GM23338 (cell line): ENCODE measurements around the gene ARHGAP42. TPM values are rescaled to one million over a fixed set of nuclear protein-coding genes. Genes with fewer than 3 reads are reported as not detected.

Experiments
- ATAC-seq: fragments of 200-7000 bp; cut with Tn5 transposase; 3 replicates; pipeline ENCODE4 v1.9.1; 2020
- DNase-seq: peaks from one replicate; pipeline ENCODE4 v3.0.0-alpha.2; 2015; ENCODE audit warnings: low spot score
- H2AFZ ChIP-seq: fragments of 200-600 bp; sonication (generic); 2 replicates; pipeline ENCODE4 v1.8.0; 2016; ENCODE audit warnings: antibody characterized with exemption, mild to moderate bottlenecking, moderate library complexity
- H3F3A ChIP-seq: fragments of 200-600 bp; sonication (generic); replicated peaks from 2 replicates; pipeline ENCODE4 v1.8.0; 2017; ENCODE audit warnings: antibody characterized with exemption, mixed run types, low read depth
- H3K27ac ChIP-seq: fragments of 200-600 bp; sonication (generic); 2 replicates; pipeline ENCODE4 v1.6.1; 2016; ENCODE audit warnings: low read depth
- H3K27me3 ChIP-seq: fragments of 200-600 bp; sonication (generic); 2 replicates; pipeline ENCODE4 v1.8.0; 2016; ENCODE audit warnings: mild to moderate bottlenecking, mixed run types, moderate library complexity; ENCODE audit not compliant: insufficient read depth
- H3K36me3 ChIP-seq: fragments of 200-600 bp; sonication (generic); 2 replicates; pipeline ENCODE4 v1.8.0; 2016; ENCODE audit warnings: mild to moderate bottlenecking; ENCODE audit not compliant: insufficient read depth
- H3K4me1 ChIP-seq: fragments of 200-600 bp; sonication (generic); 2 replicates; pipeline ENCODE4 v1.8.0; 2016; ENCODE audit warnings: mild to moderate bottlenecking, moderate library complexity; ENCODE audit not compliant: insufficient read depth
- H3K4me2 ChIP-seq: fragments of 200-600 bp; sonication (generic); 2 replicates; pipeline ENCODE4 v1.7.1; 2017; ENCODE audit warnings: mixed run types
- H3K4me3 ChIP-seq: fragments of 200-600 bp; sonication (generic); 2 replicates; pipeline ENCODE4 v1.6.1; 2016; ENCODE audit warnings: mixed run types
- H3K79me2 ChIP-seq: fragments of 200-600 bp; sonication (generic); replicated peaks from 2 replicates; pipeline ENCODE4 v1.8.0; 2017; ENCODE audit warnings: mild to moderate bottlenecking; ENCODE audit not compliant: insufficient read depth
- H3K9me2 ChIP-seq: fragments of 200-600 bp; sonication (generic); 2 replicates; pipeline ENCODE4 v1.8.0; 2017; ENCODE audit not compliant: insufficient read depth
- H4K20me1 ChIP-seq: fragments of 200-600 bp; sonication (generic); replicated peaks from 2 replicates; pipeline ENCODE4 v1.8.0; 2017; ENCODE audit warnings: mild to moderate bottlenecking; ENCODE audit not compliant: insufficient read depth
- H3K27ac Mint-ChIP-seq: 2 replicates; pipeline ENCODE4 v1.8.0; 2020; ENCODE audit warnings: inconsistent platforms, mild to moderate bottlenecking, moderate library complexity, mixed read lengths
- H3K27me3 Mint-ChIP-seq: 3 replicates; pipeline ENCODE4 v1.8.0; 2022; ENCODE audit warnings: low read depth, mild to moderate bottlenecking, moderate library complexity, mixed read lengths, inconsistent platforms; ENCODE audit not compliant: insufficient read depth, poor library complexity
- H3K36me3 Mint-ChIP-seq: 3 replicates; pipeline ENCODE4 v1.8.0; 2021; ENCODE audit warnings: low read depth, mild to moderate bottlenecking, inconsistent platforms, moderate library complexity, mixed read lengths
- H3K4me1 Mint-ChIP-seq: 3 replicates; pipeline ENCODE4 v1.8.0; 2020; ENCODE audit warnings: mild to moderate bottlenecking, inconsistent platforms, mixed read lengths
- H3K4me3 Mint-ChIP-seq: 3 replicates; pipeline ENCODE4 v1.8.0; 2021; ENCODE audit warnings: moderate library complexity, mild to moderate bottlenecking, inconsistent platforms, mixed read lengths
- H3K9me3 Mint-ChIP-seq: 3 replicates; pipeline ENCODE4 v1.8.0; 2020; ENCODE audit warnings: moderate library complexity, mild to moderate bottlenecking, inconsistent platforms, mixed read lengths
- CTCF ChIP-seq, 2 experiments: fragments of 200-600 bp in 1 of 2; sonication (generic) in 1 of 2; conservative IDR thresholded peaks; 2 replicates each; pipeline versions ENCODE4 v1.5.1 to v1.6.1; 2016 to 2017; ENCODE audit warnings: antibody characterized with exemption in 2 of 2, low read depth in 2 of 2, mild to moderate bottlenecking in 2 of 2, moderate library complexity in 1 of 2
- ETS1 ChIP-seq: IDR thresholded peaks from 2 replicates; pipeline ENCODE4 v1.6.1; 2016; ENCODE audit warnings: antibody characterized with exemption
- EZH2 ChIP-seq: fragments of 200-600 bp; sonication (generic); IDR thresholded peaks from one replicate; pipeline ENCODE4 v1.8.0; 2017; ENCODE audit warnings: antibody characterized with exemption, mild to moderate bottlenecking, low read depth; ENCODE audit not compliant: unreplicated experiment
- EZH2phosphoT487 ChIP-seq: fragments of 200-600 bp; sonication (generic); IDR thresholded peaks from one replicate; pipeline ENCODE4 v1.8.1; 2018; ENCODE audit warnings: antibody characterized with exemption; ENCODE audit not compliant: unreplicated experiment
- JUNB ChIP-seq: IDR thresholded peaks from one replicate; pipeline ENCODE4 v1.6.1; 2016; ENCODE audit warnings: antibody characterized with exemption; ENCODE audit not compliant: unreplicated experiment
- NANOG ChIP-seq: IDR thresholded peaks from 2 replicates; pipeline ENCODE4 v1.6.1; 2016; ENCODE audit warnings: antibody characterized with exemption, borderline replicate concordance
- POLR2AphosphoS5 ChIP-seq: IDR thresholded peaks from 2 replicates; pipeline ENCODE4 v1.6.1; 2016; ENCODE audit warnings: antibody characterized with exemption, low read depth
- REST ChIP-seq: IDR thresholded peaks from one replicate; pipeline ENCODE4 v1.6.1; 2018; ENCODE audit warnings: antibody characterized with exemption; ENCODE audit not compliant: unreplicated experiment
- ZNF114 ChIP-seq: fragments of 250-450 bp; sonication (Bioruptor Pico); IDR thresholded peaks from 2 replicates; pipeline ENCODE4 v1.5.0; 2020; ENCODE audit warnings: mild to moderate bottlenecking, moderate library complexity
- ZNF462 ChIP-seq: fragments of 250-450 bp; sonication (Bioruptor Pico); IDR thresholded peaks from 2 replicates; pipeline ENCODE4 v1.5.0; 2020; ENCODE audit warnings: mild to moderate bottlenecking, moderate library complexity
- polyA plus RNA-seq: library from polyadenylated mRNA; unstranded; fragments of >200 nt; fragmentation: Nextera tagmentation; extraction: Ambion mirVana; gene quantifications from 2 replicates; pipeline ENCODE4 v1.2.1, GENCODE V29; 2016
- total RNA-seq: library from RNA; depleted of rRNA; stranded (reverse); fragments of >200 nt; shearing (Covaris generic); gene quantifications from 2 replicates; pipeline ENCODE4 v1.2.3, GENCODE V29; 2014

The ARHGAP42 gene
- total and polyA plus RNA-seq, 2 experiments from 2014 or later = 23.7 to 35.7 TPM

GRCh38 chr11:100663583-100663982, 23.5 kb upstream of the ARHGAP42 start (continued):
- TF ChIP-seq ZNF462 (CRISPR knock-in tag) (0 out of 2 replicates have a peak, but pooled peaks have one; percentile 20), ZNF114 (no peak), POLR2AphosphoS5 (no peak), CTCF (conservative IDR thresholded peaks at IDR 0.05; ENCODE audit: low read depth in 2 of 2) (no peak)

GRCh38 chr11:100663996-100664395, 23.1 kb upstream of the ARHGAP42 start:
- no peak for ATAC-seq
- no peak for TF ChIP-seq EZH2phosphoT487
- no peak for TF ChIP-seq ETS1
- TF ChIP-seq REST = no peak
- no peak for TF ChIP-seq CTCF (conservative IDR thresholded peaks at IDR 0.05; ENCODE audit: low read depth in 2 of 2)
- no peak for TF ChIP-seq JUNB
- no peak for TF ChIP-seq EZH2
- no peak for TF ChIP-seq ZNF114
- no peak for TF ChIP-seq NANOG

More at GRCh38 chr11:100663996-100664395, 23.1 kb upstream of the ARHGAP42 start:
- H3K27me3 ChIP-seq = no peaks in the 10 kb centered on the region
- DNase-seq = no peak
- no peak overlapping the region for H3K4me3 Mint-ChIP-seq
- H3K9me2 ChIP-seq = no peaks in the 10 kb centered on the region; the same call in 1 of the 2 replicates
- H3K27ac ChIP-seq = no peak overlapping the region
- no peaks in the 10 kb centered on the region for H4K20me1 ChIP-seq
- H3K9me3 Mint-ChIP-seq = no peaks in the 10 kb centered on the region
- H3K4me3 ChIP-seq = no peak overlapping the region
- no peak overlapping the region for H2AFZ ChIP-seq
- no peaks in the 10 kb centered on the region for H3K36me3 ChIP-seq
- H3K27ac Mint-ChIP-seq = peak overlapping the region; percentile 15; the same call in 1 of the 2 replicates
- no peaks in the 10 kb centered on the region for H3F3A ChIP-seq
- H3K4me2 ChIP-seq = no peak overlapping the region
- H3K36me3 Mint-ChIP-seq = no peaks in the 10 kb centered on the region
- peaks cover 3% of the 10 kb centered on the region; the same call in 1 of the 2 replicates for H3K4me1 ChIP-seq
- H3K4me1 Mint-ChIP-seq = peaks cover 13% of the 10 kb centered on the region
- peaks cover 3% of the 10 kb centered on the region for H3K27me3 Mint-ChIP-seq
- H3K79me2 ChIP-seq = no peaks in the 10 kb centered on the region
